ENCODE data around the gene KLHDC8A.
A peak's percentile ranks its signal among the peaks of the same experiment; 100 is the strongest.

KLHDC8A gene

GRCh38 chr1:205353612-205354011 is 3.1 kb downstream of the KLHDC8A start:
- H3K9me3 ChIP-seq (ENCODE audit: control insufficient read depth, insufficient read depth, low read length), result no peaks in the 10 kb centered on the region
- H3K4me3 ChIP-seq (ENCODE audit: low read depth, low read length), result no peak overlapping the region
- no peak overlapping the region for H3K9ac ChIP-seq (ENCODE audit: low read depth, low read length)
- H3K27me3 ChIP-seq (ENCODE audit: control insufficient read depth, insufficient read depth, low read length), result no peaks in the 10 kb centered on the region
- H3K36me3 ChIP-seq (ENCODE audit: control insufficient read depth, insufficient read depth, low read length), result no peaks in the 10 kb centered on the region
- peaks cover 76% of the 10 kb centered on the region for H3K4me1 ChIP-seq (ENCODE audit: control insufficient read depth, insufficient read depth, low read length)
- H3K27ac ChIP-seq (ENCODE audit: low read depth, low read length), result peak overlapping the region; percentile 1

GRCh38 chr1:205353191-205353590 is 3.5 kb downstream of the KLHDC8A start:
- Histone ChIP-seq H3K4me1 (ENCODE audit: control insufficient read depth, insufficient read depth, low read length) (peaks cover 76% of the 10 kb centered on the region), H3K9ac (ENCODE audit: low read depth, low read length) (no peak overlapping the region), H3K9me3 (ENCODE audit: control insufficient read depth, insufficient read depth, low read length) (no peaks in the 10 kb centered on the region), H3K27ac (ENCODE audit: low read depth, low read length) (no peak overlapping the region), H3K27me3 (ENCODE audit: control insufficient read depth, insufficient read depth, low read length) (no peaks in the 10 kb centered on the region), H3K36me3 (ENCODE audit: control insufficient read depth, insufficient read depth, low read length) (no peaks in the 10 kb centered on the region), H3K4me3 (ENCODE audit: low read depth, low read length) (no peak overlapping the region)

- no peaks in the 10 kb centered on the region for H3K36me3 ChIP-seq (ENCODE audit: control insufficient read depth, insufficient read depth, low read length)
- H3K4me3 ChIP-seq (ENCODE audit: low read depth, low read length), result no peak overlapping the region
- peak overlapping the region; percentile 12 for H3K27ac ChIP-seq (ENCODE audit: low read depth, low read length)
- no peak overlapping the region for H3K9ac ChIP-seq (ENCODE audit: low read depth, low read length)
- no peaks in the 10 kb centered on the region for H3K9me3 ChIP-seq (ENCODE audit: control insufficient read depth, insufficient read depth, low read length)
- H3K27me3 ChIP-seq (ENCODE audit: control insufficient read depth, insufficient read depth, low read length), result no peaks in the 10 kb centered on the region
- H3K4me1 ChIP-seq (ENCODE audit: control insufficient read depth, insufficient read depth, low read length), result peaks cover 70% of the 10 kb centered on the region
Measured at GRCh38 chr1:205351984-205352713, 4.6 kb downstream of the KLHDC8A start.

GRCh38 chr1:205350691-205351141 is 6.0 kb downstream of the KLHDC8A start:
- no peaks in the 10 kb centered on the region for H3K9me3 ChIP-seq (ENCODE audit: control insufficient read depth, insufficient read depth, low read length)
- H3K27me3 ChIP-seq (ENCODE audit: control insufficient read depth, insufficient read depth, low read length), result peaks cover 7% of the 10 kb centered on the region
- H3K4me1 ChIP-seq (ENCODE audit: control insufficient read depth, insufficient read depth, low read length), result peaks cover 57% of the 10 kb centered on the region
- peak overlapping the region; percentile 75 for H3K27ac ChIP-seq (ENCODE audit: low read depth, low read length)
- H3K4me3 ChIP-seq (ENCODE audit: low read depth, low read length), result no peak overlapping the region
- no peaks in the 10 kb centered on the region for H3K36me3 ChIP-seq (ENCODE audit: control insufficient read depth, insufficient read depth, low read length)
- H3K9ac ChIP-seq (ENCODE audit: low read depth, low read length), result no peak overlapping the region; the same call in none of the 2 replicates

- H3K27ac ChIP-seq (ENCODE audit: low read depth, low read length), result peak overlapping the region; percentile 75
- no peaks in the 10 kb centered on the region for H3K36me3 ChIP-seq (ENCODE audit: control insufficient read depth, insufficient read depth, low read length)
- peaks cover 12% of the 10 kb centered on the region for H3K27me3 ChIP-seq (ENCODE audit: control insufficient read depth, insufficient read depth, low read length)
- H3K9me3 ChIP-seq (ENCODE audit: control insufficient read depth, insufficient read depth, low read length), result no peaks in the 10 kb centered on the region
- H3K4me1 ChIP-seq (ENCODE audit: control insufficient read depth, insufficient read depth, low read length), result peaks cover 52% of the 10 kb centered on the region
- H3K4me3 ChIP-seq (ENCODE audit: low read depth, low read length), result no peak overlapping the region
- H3K9ac ChIP-seq (ENCODE audit: low read depth, low read length), result no peak overlapping the region; the same call in 1 of the 2 replicates
Measured at GRCh38 chr1:205350124-205350523, 6.6 kb downstream of the KLHDC8A start.

- Histone ChIP-seq H3K9me3 (ENCODE audit: control insufficient read depth, insufficient read depth, low read length) (no peaks in the 10 kb centered on the region), H3K27ac (ENCODE audit: low read depth, low read length) (peak overlapping the region; percentile 9), H3K36me3 (ENCODE audit: control insufficient read depth, insufficient read depth, low read length) (no peaks in the 10 kb centered on the region), H3K9ac (ENCODE audit: low read depth, low read length) (no peak overlapping the region), H3K27me3 (ENCODE audit: control insufficient read depth, insufficient read depth, low read length) (peaks cover 24% of the 10 kb centered on the region), H3K4me1 (ENCODE audit: control insufficient read depth, insufficient read depth, low read length) (peaks cover 42% of the 10 kb centered on the region), H3K4me3 (ENCODE audit: low read depth, low read length) (no peak overlapping the region)
Measured at GRCh38 chr1:205348554-205349487, 7.9 kb downstream of the KLHDC8A start.

- Histone ChIP-seq H3K4me3 (ENCODE audit: low read depth, low read length) (no peak overlapping the region), H3K27me3 (ENCODE audit: control insufficient read depth, insufficient read depth, low read length) (peaks cover 42% of the 10 kb centered on the region), H3K36me3 (ENCODE audit: control insufficient read depth, insufficient read depth, low read length) (no peaks in the 10 kb centered on the region), H3K27ac (ENCODE audit: low read depth, low read length) (no peak overlapping the region), H3K9me3 (ENCODE audit: control insufficient read depth, insufficient read depth, low read length) (no peaks in the 10 kb centered on the region), H3K9ac (ENCODE audit: low read depth, low read length) (no peak overlapping the region), H3K4me1 (ENCODE audit: control insufficient read depth, insufficient read depth, low read length) (peaks cover 31% of the 10 kb centered on the region)
Measured at GRCh38 chr1:205346956-205347574, 9.7 kb downstream of the KLHDC8A start.

- no peaks in the 10 kb centered on the region for H3K9me3 ChIP-seq (ENCODE audit: control insufficient read depth, insufficient read depth, low read length)
- H3K27ac ChIP-seq (ENCODE audit: low read depth, low read length), result no peak overlapping the region
- no peak overlapping the region for H3K4me3 ChIP-seq (ENCODE audit: low read depth, low read length)
- H3K27me3 ChIP-seq (ENCODE audit: control insufficient read depth, insufficient read depth, low read length), result peaks cover 44% of the 10 kb centered on the region
- H3K4me1 ChIP-seq (ENCODE audit: control insufficient read depth, insufficient read depth, low read length), result peaks cover 22% of the 10 kb centered on the region
- no peak overlapping the region for H3K9ac ChIP-seq (ENCODE audit: low read depth, low read length)
- H3K36me3 ChIP-seq (ENCODE audit: control insufficient read depth, insufficient read depth, low read length), result no peaks in the 10 kb centered on the region
Measured at GRCh38 chr1:205345761-205346160, 11.0 kb downstream of the KLHDC8A start.

GRCh38 chr1:205344066-205344928 is 12.4 kb downstream of the KLHDC8A start:
- H3K4me3 ChIP-seq (ENCODE audit: low read depth, low read length), result peak overlapping the region; percentile 75
- no peaks in the 10 kb centered on the region for H3K36me3 ChIP-seq (ENCODE audit: control insufficient read depth, insufficient read depth, low read length)
- H3K4me1 ChIP-seq (ENCODE audit: control insufficient read depth, insufficient read depth, low read length), result peaks cover 10% of the 10 kb centered on the region
- H3K27me3 ChIP-seq (ENCODE audit: control insufficient read depth, insufficient read depth, low read length), result peaks cover 44% of the 10 kb centered on the region
- no peak overlapping the region for H3K9ac ChIP-seq (ENCODE audit: low read depth, low read length)
- no peak overlapping the region for H3K27ac ChIP-seq (ENCODE audit: low read depth, low read length)
- H3K9me3 ChIP-seq (ENCODE audit: control insufficient read depth, insufficient read depth, low read length), result no peaks in the 10 kb centered on the region

GRCh38 chr1:205343431-205344065 is 13.2 kb downstream of the KLHDC8A start:
- H3K27ac ChIP-seq (ENCODE audit: low read depth, low read length), result no peak overlapping the region
- no peaks in the 10 kb centered on the region for H3K36me3 ChIP-seq (ENCODE audit: control insufficient read depth, insufficient read depth, low read length)
- H3K4me3 ChIP-seq (ENCODE audit: low read depth, low read length), result peak overlapping the region; percentile 75
- H3K9ac ChIP-seq (ENCODE audit: low read depth, low read length), result no peak overlapping the region
- peaks cover 3% of the 10 kb centered on the region; the same call in 1 of the 2 replicates for H3K4me1 ChIP-seq (ENCODE audit: control insufficient read depth, insufficient read depth, low read length)
- H3K27me3 ChIP-seq (ENCODE audit: control insufficient read depth, insufficient read depth, low read length), result peaks cover 44% of the 10 kb centered on the region
- H3K9me3 ChIP-seq (ENCODE audit: control insufficient read depth, insufficient read depth, low read length), result no peaks in the 10 kb centered on the region
